Activated CD8-positive, alpha-beta memory T cell treated with anti-CD3 and anti-CD28 coated beads, Interleukin-2, amount 50 U/mL, for 1 hour (primary cell): ENCODE data around the gene CNOT1.
A peak's percentile ranks its signal among the peaks of the same experiment; 100 is the strongest.

Experiments used
- DNase-seq: peaks from one replicate; pipeline ENCODE4 v3.0.0-alpha.2; 2020; ENCODE audit errors: extremely low read depth

Gene CNOT1

DNA sequence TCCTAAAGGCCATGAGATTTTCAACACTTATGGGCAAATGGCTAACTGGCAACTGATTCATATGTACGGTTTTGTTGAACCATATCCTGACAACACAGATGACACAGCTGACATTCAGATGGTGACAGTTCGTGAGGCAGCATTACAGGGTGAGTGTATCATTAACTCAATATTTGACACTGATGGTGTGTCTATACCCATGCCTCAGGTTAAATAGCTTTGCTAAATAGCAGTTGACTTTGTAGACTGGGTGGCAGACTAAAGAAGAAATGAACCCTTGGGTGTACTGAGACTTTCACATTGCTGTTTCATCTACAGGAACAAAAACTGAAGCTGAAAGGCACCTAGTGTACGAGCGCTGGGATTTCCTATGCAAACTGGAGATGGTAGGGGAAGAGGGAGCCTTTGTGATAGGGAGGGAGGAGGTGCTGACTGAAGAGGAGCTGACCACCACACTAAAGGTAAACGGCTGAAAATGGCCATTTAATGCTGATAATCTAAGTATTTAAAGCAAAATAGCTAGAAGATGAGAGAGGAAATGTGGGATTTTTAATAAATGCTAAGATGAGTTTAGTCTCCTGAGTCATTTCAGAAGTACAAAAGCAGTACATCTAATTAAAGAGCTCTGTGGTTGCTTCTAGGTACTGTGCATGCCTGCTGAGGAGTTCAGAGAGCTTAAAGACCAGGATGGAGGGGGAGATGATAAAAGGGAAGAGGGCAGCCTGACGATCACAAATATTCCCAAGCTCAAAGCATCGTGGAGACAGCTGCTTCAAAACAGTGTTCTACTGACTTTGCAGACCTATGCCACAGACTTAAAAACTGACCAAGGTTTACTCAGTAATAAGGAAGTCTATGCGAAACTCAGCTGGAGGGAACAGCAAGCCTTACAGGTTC is 111.3 kb downstream of the CNOT1 start:
- DNase-seq: no peak

GRCh38 chr16:58516768-58517107 is 112.9 kb downstream of the CNOT1 start:
- no peak for DNase-seq

GRCh38 chr16:58515871-58516767 is 113.5 kb downstream of the CNOT1 start:
- no peak for DNase-seq

DNA sequence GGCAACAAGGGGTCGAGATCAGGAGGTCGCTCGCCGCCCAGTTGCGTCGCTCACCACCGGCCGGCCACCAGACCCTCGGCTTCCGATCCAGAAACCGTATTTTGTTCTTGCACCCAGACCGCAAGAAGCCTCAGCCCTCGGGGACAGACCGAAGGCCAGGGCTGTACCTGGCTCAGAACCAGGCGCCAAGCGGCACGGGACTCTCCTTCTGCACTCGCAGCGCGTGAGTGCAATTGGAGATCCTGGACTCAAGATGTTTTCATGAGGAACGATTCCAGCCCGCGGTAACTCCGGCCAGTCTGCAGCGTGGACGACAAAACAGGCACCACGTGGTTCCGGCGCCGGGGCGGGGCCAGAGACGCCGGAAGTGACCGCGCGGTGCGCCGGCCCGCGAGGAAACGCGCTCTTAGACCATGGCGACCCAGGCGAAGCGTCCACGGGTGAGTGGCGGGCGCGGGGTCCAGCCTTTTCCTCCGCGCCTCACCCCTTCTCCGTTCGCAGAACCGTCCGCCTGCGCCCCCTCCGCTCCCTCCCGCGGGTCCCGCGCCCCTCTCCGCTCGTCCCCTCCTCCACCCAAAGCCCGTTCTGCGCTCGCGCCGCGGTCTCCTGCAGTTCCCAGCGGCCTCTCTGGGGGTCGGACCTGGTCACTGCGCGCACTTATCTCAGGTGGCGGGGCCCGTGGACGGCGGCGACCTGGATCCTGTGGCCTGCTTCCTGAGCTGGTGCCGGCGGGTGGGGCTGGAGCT is 114.3 kb downstream of the CNOT1 start, which contains the start of gene SETD6:
TSS of gene SETD6 (plus strand) at position 393 of the 746 bp plus-strand sequence. CDS start at position 414, 21 bp downstream.
- no peak for DNase-seq

DNA sequence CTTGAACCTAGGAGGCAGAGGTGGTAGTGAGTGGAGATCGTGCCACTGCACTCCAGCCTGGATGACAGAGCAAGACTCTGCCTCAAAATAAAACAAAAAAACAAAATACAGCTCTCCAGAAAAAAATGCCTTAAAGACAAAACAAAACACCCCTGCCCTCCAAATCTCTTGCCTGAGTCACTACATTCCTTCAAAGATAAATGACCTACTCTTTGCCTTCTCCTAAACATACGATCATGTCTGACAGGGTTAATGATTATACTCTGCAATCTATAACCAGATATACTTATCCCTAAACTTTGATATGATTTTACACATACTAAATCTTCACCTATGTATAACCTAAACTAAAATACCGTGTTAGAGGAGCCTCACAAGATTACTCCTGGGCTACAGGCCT is 115.8 kb downstream of the CNOT1 start:
- no peak for DNase-seq

DNA sequence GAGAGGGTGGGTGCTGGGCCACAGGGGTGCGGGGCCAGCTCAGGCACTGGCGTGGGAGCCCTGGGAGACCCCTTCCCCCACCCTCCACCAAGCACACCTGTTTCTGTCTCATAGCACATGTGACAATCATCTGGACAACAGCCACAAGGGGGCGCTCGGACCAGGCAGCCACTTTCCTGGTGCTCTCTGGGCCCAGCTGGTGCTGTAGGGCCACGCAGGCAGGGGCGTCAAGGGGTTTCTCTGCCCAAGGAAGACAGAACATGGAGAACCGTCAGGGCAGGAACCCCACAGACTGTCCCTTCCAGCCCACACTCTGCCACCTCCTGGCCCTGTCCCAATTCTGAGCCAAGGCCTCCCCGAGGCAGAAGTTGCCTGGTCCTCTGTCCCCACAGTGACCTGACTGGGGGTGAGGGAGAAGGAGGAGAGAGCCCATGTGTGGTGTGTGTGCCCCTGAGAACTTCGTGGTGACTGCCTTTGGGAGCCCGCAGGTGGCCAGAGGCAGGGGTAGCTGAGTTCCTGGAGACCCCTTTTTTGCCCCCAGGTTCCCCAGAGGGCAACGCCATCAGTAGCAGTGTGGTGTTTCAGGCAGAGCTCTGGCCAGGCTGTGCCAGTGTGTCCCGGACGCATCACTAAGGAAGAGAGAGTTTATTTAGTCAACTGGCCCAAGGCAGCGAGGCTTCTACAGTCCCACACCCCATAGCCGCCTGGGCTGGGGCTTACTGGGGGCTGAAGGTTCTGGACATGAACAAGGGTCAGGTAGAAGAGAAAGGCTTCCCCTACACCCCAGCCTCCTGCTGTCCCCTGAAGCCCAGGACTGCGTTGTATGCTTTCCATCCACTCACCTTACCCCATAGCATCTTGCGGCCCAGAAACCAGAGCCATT is 117.5 kb downstream of the CNOT1 start:
- DNase-seq: peak; percentile 54

GRCh38 chr16:58510776-58511628 is 118.6 kb downstream of the CNOT1 start:
- no peak for DNase-seq

GRCh38 chr16:58510097-58510775 is 119.4 kb downstream of the CNOT1 start:
- DNase-seq: no peak

GRCh38 chr16:58509256-58510096 is 120.2 kb downstream of the CNOT1 start:
- DNase-seq: no peak

DNA sequence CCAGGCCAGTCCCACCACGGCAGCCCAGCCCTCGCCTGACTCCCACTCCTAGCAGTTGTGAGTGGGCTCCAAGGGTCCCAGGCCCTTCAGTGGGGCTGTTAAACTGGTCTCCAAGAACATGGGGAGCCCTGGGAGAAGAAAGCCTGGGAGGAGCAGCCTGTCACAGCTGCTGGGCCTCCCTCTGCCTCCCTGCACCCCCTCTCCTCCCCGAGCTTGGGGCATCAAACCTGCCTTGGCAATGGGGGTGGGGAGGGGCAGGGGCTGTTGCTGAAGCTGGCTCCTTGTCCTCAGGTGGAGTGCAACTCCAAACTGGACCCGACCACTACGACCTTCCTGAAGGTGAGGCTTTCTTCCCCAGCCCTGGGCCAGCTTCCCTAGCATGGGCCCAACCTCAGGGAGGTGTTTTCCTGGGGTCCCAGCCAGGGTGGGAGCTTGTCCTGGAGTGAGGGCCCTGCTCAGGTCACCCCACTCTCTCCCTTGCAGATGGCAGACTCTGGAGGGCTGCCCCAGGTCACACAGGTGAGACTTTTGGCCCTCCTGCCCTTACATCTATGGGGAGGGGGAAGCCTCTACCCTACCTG is 120.9 kb downstream of the CNOT1 start:
- no peak for DNase-seq

DNA sequence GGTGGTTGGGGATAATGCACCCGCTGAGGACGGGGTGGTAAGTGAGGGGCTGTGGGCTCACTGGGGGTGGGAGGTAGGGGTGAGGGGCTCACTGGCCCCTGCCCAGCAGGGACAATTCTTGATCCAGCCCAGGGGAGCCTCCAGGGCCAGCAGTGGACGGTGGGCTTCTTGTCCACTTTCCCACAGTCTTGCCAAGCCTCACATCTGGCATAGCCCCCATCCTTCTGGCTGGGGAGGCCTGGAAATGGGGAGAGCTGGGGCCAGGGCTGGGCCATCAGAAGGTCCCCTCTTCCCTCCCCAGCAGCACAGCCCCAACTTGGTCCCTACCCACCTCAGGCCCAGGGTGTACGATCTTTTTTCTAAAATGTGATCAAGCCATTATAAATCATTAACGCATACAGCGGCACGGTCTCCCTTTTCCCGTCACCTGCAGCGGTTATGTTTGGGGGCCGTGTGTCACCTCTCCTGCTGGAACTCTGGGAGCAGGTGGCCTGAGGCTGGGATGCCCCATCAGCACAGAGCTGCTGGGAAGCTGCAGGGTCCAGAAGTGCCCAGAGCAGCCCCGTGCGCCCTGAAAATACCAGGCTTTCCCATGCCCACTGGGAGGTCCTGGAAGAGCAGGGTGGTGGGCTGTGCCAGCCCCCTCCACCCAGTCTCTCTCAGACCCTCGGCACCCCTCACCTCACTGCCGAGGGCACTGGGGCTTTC is 121.5 kb downstream of the CNOT1 start:
- DNase-seq: no peak

- DNase-seq: no peak
Measured at GRCh38 chr16:58507195-58507962, 122.2 kb downstream of the CNOT1 start.

GRCh38 chr16:58506241-58507194 is 123.1 kb downstream of the CNOT1 start:
- DNase-seq: no peak

DNA sequence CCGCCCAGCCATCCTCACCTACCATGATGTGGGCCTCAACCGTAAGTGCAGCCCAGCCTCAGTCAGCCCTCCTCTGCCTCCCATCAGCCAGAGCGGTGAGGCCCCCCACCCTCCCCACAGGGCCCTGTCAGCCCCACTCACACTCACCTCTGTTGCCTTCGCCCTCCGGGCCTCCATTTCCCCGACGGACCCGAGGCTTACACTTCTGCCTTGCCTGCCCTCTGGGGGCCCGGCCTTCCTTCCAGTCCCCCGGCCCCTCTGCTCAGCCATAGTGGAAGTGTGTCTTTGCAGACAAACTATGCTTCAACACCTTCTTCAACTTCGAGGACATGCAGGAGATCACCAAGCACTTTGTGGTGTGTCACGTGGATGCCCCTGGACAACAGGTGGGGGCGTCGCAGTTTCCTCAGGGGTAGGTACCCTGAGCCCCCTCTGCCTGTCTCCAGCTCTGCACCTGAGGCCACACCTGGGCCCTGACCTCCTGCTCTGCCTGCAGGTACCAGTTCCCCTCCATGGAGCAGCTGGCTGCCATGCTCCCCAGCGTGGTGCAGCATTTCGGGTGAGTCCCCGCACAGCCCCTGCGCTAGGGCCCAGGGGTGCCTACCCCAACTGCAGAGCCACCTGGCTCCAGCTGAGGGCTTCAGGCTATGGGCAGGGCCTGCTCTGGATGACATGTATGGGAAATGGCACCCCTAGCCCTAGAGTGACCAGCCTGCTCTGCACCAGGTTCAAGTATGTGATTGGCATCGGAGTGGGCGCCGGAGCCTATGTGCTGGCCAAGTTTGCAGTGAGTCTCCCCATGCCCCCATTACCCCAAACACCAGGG is 125.5 kb downstream of the CNOT1 start:
- DNase-seq: no peak
